ENCODE results near the gene TBATA. TPM values are rescaled to one million over a fixed set of nuclear protein-coding genes. Genes with fewer than 3 reads are reported as not detected.
"Not testable (repeated sequence)": the region's sequence is repeated elsewhere in the genome, so short reads cannot be mapped to it uniquely, and the experiment has no call there.

Gene TBATA
- total and polyA plus RNA-seq, 2 donors from 2014 or later: 1.9 TPM; not detected in 1

DNA sequence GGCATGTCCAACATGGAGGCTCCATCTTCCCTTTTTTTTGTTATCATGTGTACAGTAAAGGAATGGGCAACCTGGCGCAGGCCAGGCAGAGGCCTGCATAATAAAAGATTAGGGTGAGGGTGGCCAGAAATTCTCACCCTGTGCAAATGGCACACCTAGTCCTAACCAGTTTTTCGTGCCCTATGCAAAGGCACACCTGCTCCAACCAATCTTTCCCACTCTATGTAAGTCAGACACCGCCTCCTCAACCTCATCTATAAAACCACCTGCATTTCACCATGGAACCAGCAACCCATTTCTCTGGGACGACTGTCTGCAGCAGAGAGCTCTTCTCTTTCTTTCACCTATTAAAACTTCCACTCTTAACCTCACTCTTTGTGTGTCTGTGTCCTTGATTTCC is 16.1 kb downstream of the TBATA start:
- no peaks in the 10 kb centered on the region for H3K9me3 ChIP-seq (ENCODE audit: control insufficient read depth in 2 of 3, insufficient read depth in 1 of 3, low read length in 3 of 3)
- H3K4me1 ChIP-seq (ENCODE audit: control insufficient read depth in 2 of 3, insufficient read depth in 2 of 3, low read depth in 1 of 3, low read length in 3 of 3): no peaks in the 10 kb centered on the region
- H3K9ac ChIP-seq (ENCODE audit: low read length in 3 of 3): no peak overlapping the region
- TF ChIP-seq, protein P1, sequence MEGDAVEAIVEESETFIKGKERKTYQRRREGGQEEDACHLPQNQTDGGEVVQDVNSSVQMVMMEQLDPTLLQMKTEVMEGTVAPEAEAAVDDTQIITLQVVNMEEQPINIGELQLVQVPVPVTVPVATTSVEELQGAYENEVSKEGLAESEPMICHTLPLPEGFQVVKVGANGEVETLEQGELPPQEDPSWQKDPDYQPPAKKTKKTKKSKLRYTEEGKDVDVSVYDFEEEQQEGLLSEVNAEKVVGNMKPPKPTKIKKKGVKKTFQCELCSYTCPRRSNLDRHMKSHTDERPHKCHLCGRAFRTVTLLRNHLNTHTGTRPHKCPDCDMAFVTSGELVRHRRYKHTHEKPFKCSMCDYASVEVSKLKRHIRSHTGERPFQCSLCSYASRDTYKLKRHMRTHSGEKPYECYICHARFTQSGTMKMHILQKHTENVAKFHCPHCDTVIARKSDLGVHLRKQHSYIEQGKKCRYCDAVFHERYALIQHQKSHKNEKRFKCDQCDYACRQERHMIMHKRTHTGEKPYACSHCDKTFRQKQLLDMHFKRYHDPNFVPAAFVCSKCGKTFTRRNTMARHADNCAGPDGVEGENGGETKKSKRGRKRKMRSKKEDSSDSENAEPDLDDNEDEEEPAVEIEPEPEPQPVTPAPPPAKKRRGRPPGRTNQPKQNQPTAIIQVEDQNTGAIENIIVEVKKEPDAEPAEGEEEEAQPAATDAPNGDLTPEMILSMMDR (IDR thresholded peaks at IDR 0.05; ENCODE audit: borderline replicate concordance, extremely low read depth, insufficient read depth): no peak
- H3K27ac ChIP-seq (ENCODE audit: low read depth in 2 of 2, low read length in 2 of 2): no peak overlapping the region
- H3K4me3 ChIP-seq (ENCODE audit: low read length in 3 of 3): no peak overlapping the region
- intact Hi-C loops (cut with DNase I): no loop called here
- H3K27me3 ChIP-seq (ENCODE audit: control insufficient read depth, insufficient read depth, low read length): no peaks in the 10 kb centered on the region
- H3K36me3 ChIP-seq (ENCODE audit: control insufficient read depth in 2 of 3, insufficient read depth in 3 of 3, low read length in 3 of 3): no peaks in the 10 kb centered on the region
- DNase-seq: no peak
- no peak for FAIRE-seq

DNA sequence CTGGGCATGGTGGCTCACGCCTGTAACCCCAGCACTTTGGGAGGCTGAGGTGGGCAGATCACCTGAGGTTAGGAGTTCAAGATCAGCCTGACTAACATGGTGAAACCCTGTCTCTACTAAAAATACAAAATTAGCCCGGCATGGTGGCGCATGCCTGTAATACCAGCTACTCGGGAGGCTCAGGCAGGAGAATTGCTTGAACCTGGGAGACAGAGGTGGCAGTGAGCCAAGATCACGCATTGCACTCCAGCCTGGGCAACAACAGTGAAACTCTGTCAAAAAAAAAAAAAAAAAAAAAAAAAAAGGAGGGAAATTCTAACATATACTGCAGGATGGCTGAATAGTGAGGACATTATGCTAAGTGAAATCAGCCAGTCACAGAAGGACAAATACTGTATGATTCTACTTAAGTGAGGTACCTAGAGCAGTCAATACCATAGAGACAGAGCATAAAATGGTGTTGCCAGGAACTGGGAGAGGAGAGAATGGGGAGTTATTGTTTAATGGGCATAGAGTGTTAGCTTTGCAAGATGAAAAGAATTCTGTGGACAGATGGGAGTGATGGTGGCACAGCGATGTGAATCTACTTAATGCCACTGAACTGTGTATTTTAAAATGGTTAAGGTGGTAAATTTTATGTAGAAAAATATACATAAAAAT is 17.0 kb downstream of the TBATA start:
- H3K27me3 ChIP-seq (ENCODE audit: control insufficient read depth, insufficient read depth, low read length); H3K4me3 ChIP-seq (ENCODE audit: low read length in 3 of 3); H3K27ac ChIP-seq (ENCODE audit: low read depth in 2 of 2, low read length in 2 of 2); H3K9ac ChIP-seq (ENCODE audit: low read length in 3 of 3); intact Hi-C loops (cut with DNase I); FAIRE-seq; H3K4me1 ChIP-seq (ENCODE audit: control insufficient read depth in 2 of 3, insufficient read depth in 2 of 3, low read depth in 1 of 3, low read length in 3 of 3); DNase-seq; H3K36me3 ChIP-seq (ENCODE audit: control insufficient read depth in 2 of 3, insufficient read depth in 3 of 3, low read length in 3 of 3); H3K9me3 ChIP-seq (ENCODE audit: control insufficient read depth in 2 of 3, insufficient read depth in 1 of 3, low read length in 3 of 3): not testable (repeated sequence)

DNA sequence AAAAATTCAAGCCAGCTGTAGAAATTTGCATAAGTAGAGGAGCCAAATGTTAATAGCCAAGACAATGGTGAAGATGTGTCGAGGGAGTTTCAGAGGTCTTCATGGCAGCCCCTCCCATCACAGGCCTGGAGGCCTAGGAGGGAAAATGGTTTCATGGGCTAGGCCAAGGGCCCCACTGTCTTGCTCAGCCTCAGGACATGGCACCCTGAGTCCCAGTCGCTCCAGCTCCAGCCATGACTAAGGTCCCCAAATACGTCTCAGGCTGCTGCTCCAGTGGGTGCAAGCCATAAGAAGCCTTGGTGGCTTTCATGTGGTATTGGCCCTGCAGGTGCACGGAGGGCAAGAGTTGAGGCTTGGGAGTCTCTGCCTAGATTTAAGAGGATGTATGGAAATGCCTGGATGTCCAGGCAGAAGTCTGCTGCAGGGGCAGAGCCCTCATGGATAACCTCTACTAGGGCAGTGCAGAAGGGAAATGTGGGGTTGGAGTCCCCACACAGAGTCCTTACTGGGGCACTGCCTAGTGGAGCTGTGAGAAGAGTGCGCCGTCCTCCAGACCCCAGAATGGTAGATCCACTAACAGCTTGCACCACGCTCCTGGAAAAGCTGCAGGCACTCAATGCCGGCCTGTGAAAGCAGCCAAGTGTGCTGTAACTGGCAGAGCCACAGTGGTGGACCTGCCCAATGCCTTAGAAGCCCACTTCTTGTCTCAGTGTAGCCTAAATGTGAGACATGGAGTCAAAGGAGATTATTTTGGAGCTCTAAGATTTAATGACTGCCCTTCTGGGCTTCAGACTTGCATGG is 19.2 kb downstream of the TBATA start:
- no peaks in the 10 kb centered on the region for H3K9me3 ChIP-seq (ENCODE audit: control insufficient read depth in 2 of 3, insufficient read depth in 1 of 3, low read length in 3 of 3)
- intact Hi-C loops (cut with DNase I): no loop called here
- FAIRE-seq: no peak
- H3K4me1 ChIP-seq (ENCODE audit: control insufficient read depth in 2 of 3, insufficient read depth in 2 of 3, low read depth in 1 of 3, low read length in 3 of 3): no peaks in the 10 kb centered on the region
- no peak for DNase-seq
- H3K27me3 ChIP-seq (ENCODE audit: control insufficient read depth, insufficient read depth, low read length): no peaks in the 10 kb centered on the region
- TF ChIP-seq, protein P1 (IDR thresholded peaks at IDR 0.05; ENCODE audit: borderline replicate concordance, extremely low read depth, insufficient read depth): no peak
- H3K9ac ChIP-seq (ENCODE audit: low read length in 3 of 3): no peak overlapping the region
- no peak overlapping the region for H3K27ac ChIP-seq (ENCODE audit: low read depth in 2 of 2, low read length in 2 of 2)
- no peak overlapping the region for H3K4me3 ChIP-seq (ENCODE audit: low read length in 3 of 3)
- H3K36me3 ChIP-seq (ENCODE audit: control insufficient read depth in 2 of 3, insufficient read depth in 3 of 3, low read length in 3 of 3): no peaks in the 10 kb centered on the region

DNA sequence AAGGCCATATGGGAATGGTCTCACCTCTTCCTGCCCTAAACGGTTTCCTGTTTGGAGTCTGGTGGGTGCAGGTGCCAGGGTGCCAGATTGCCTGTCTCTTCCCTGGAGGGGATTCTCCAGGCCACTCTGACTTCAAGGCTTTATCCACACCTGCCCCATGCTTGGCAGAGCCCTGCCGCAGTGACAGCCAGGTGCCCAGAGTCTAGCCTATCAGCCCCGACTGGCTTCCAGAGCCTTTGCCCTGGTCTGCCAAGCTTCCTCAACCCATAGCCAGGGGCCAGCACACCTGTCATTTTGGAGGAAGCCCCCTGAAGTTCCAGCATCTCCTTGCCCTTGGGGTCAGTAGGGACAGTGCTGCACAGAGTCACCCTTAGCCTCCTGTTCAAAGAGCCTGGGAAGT is 21.6 kb downstream of the TBATA start:
- no peak overlapping the region for H3K27ac ChIP-seq (ENCODE audit: low read depth in 2 of 2, low read length in 2 of 2)
- TF ChIP-seq, protein P1 (IDR thresholded peaks at IDR 0.05; ENCODE audit: borderline replicate concordance, extremely low read depth, insufficient read depth): no peak
- DNase-seq (no peak), FAIRE-seq (no peak)
- no peaks in the 10 kb centered on the region for H3K36me3 ChIP-seq (ENCODE audit: control insufficient read depth in 2 of 3, insufficient read depth in 3 of 3, low read length in 3 of 3)
- no peak overlapping the region for H3K9ac ChIP-seq (ENCODE audit: low read length in 3 of 3)
- H3K4me1 ChIP-seq (ENCODE audit: control insufficient read depth in 2 of 3, insufficient read depth in 2 of 3, low read depth in 1 of 3, low read length in 3 of 3): no peaks in the 10 kb centered on the region
- H3K4me3 ChIP-seq (ENCODE audit: low read length in 3 of 3): no peak overlapping the region
- intact Hi-C loops (cut with DNase I): loop anchor here (5.0 kb wide), 1 partner anchor 211 kb away; no protein-coding TSS in a partner anchor
- no peaks in the 10 kb centered on the region for H3K9me3 ChIP-seq (ENCODE audit: control insufficient read depth in 2 of 3, insufficient read depth in 1 of 3, low read length in 3 of 3)
- H3K27me3 ChIP-seq (ENCODE audit: control insufficient read depth, insufficient read depth, low read length): no peaks in the 10 kb centered on the region

Data from kidney (tissue), 14 donors.